Esophagus squamous epithelium (tissue), 4 donors: ENCODE results near the gene METTL23.

Experiments
- CTCF ChIP-seq, 6 experiments: fragments of 450-650 bp in 4 of 6; fragments of 200-600 bp in 2 of 6; sonication (generic) in 2 of 6; IDR thresholded peaks; one replicate each; pipeline ENCODE4 v1.5.1; 2016 to 2019; ENCODE audit warnings: antibody characterized with exemption in 6 of 6, mild to moderate bottlenecking in 4 of 6, moderate library complexity in 4 of 6
- POLR2A ChIP-seq, 4 donors: fragments of 450-650 bp; IDR thresholded peaks; one replicate each; pipeline ENCODE4 v1.6.1; 2017; ENCODE audit warnings: antibody characterized with exemption in 4 of 4, mild to moderate bottlenecking in 4 of 4, moderate library complexity in 3 of 4

GRCh38 chr17:76681222-76682137, 45.2 kb upstream of the METTL23 start:
- TF ChIP-seq CTCF (IDR thresholded peaks at IDR 0.05): peak; percentile 48 to 91 (median 77)
- TF ChIP-seq POLR2A (IDR thresholded peaks at IDR 0.05): no peak
